Stimulated activated memory B cell treated with anti-CD40 and anti-IgM and Interleukin-4, amounts not matched to agents 10 μg/mL and 1 μg/mL and 100 μg/mL, for 72 hours (primary cell): ENCODE results near the gene ARID1B.
"Not testable (repeated sequence)": the region's sequence is repeated elsewhere in the genome, so short reads cannot be mapped to it uniquely, and the experiment has no call there.

Experiments
- ATAC-seq: fragments of 150-1000 bp; cut with Tn5 transposase; 2 replicates; pipeline ENCODE4 v1.10.0; 2021
- H3K27ac Mint-ChIP-seq: one replicate; pipeline ENCODE4 v1.8.0; 2022; ENCODE audit warnings: mild to moderate bottlenecking, mixed read lengths
- H3K27me3 Mint-ChIP-seq: one replicate; pipeline ENCODE4 v1.8.0; 2022; ENCODE audit warnings: mixed read lengths
- H3K36me3 Mint-ChIP-seq: one replicate; pipeline ENCODE4 v1.8.0; 2022; ENCODE audit warnings: mixed read lengths
- H3K4me1 Mint-ChIP-seq: one replicate; pipeline ENCODE4 v1.8.0; 2022; ENCODE audit warnings: mixed read lengths
- H3K4me3 Mint-ChIP-seq: one replicate; pipeline ENCODE4 v1.8.0; 2022; ENCODE audit warnings: mild to moderate bottlenecking, moderate library complexity, mixed read lengths
- H3K9me3 Mint-ChIP-seq: one replicate; pipeline ENCODE4 v1.8.0; 2022; ENCODE audit warnings: mixed read lengths

The ARID1B gene

GRCh38 chr6:156942266-156942665, 165.1 kb downstream of the ARID1B start:
- Mint-ChIP-seq H3K27me3 (no peaks in the 10 kb centered on the region), H3K27ac (no peak overlapping the region)

GRCh38 chr6:156943166-156943565, 166.0 kb downstream of the ARID1B start:
- Mint-ChIP-seq H3K36me3 (peaks cover 7% of the 10 kb centered on the region), H3K27me3 (no peaks in the 10 kb centered on the region), H3K9me3 (no peaks in the 10 kb centered on the region), H3K4me1 (peaks cover 74% of the 10 kb centered on the region), H3K4me3 (no peak overlapping the region), H3K27ac (no peak overlapping the region)
- no peak for ATAC-seq

More at GRCh38 chr6:156942266-156942665, 165.1 kb downstream of the ARID1B start:
- ATAC-seq = no peak
- no peaks in the 10 kb centered on the region for H3K9me3 Mint-ChIP-seq
- H3K36me3 Mint-ChIP-seq = peaks cover 7% of the 10 kb centered on the region
- H3K4me1 Mint-ChIP-seq = peaks cover 80% of the 10 kb centered on the region
- H3K4me3 Mint-ChIP-seq = no peak overlapping the region

- no peak for ATAC-seq
- H3K4me1 Mint-ChIP-seq = peaks cover 69% of the 10 kb centered on the region
- peaks cover 7% of the 10 kb centered on the region for H3K36me3 Mint-ChIP-seq
- no peak overlapping the region for H3K4me3 Mint-ChIP-seq
- H3K27ac Mint-ChIP-seq = no peak overlapping the region
- no peaks in the 10 kb centered on the region for H3K27me3 Mint-ChIP-seq
- H3K9me3 Mint-ChIP-seq = no peaks in the 10 kb centered on the region
Measured at GRCh38 chr6:156943816-156944215, 166.6 kb downstream of the ARID1B start.

GRCh38 chr6:156944412-156944811, 167.2 kb downstream of the ARID1B start:
- H3K4me1 Mint-ChIP-seq = peaks cover 70% of the 10 kb centered on the region

GRCh38 chr6:156945789-156946172, 168.6 kb downstream of the ARID1B start:
- not testable (repeated sequence) for H3K27me3 Mint-ChIP-seq, H3K9me3 Mint-ChIP-seq, H3K27ac Mint-ChIP-seq, ATAC-seq, H3K36me3 Mint-ChIP-seq, H3K4me3 Mint-ChIP-seq
- H3K4me1 Mint-ChIP-seq = peaks cover 64% of the 10 kb centered on the region

More at GRCh38 chr6:156944412-156944811, 167.2 kb downstream of the ARID1B start:
- no peak for ATAC-seq
- peaks cover 7% of the 10 kb centered on the region for H3K36me3 Mint-ChIP-seq
- no peak overlapping the region for H3K4me3 Mint-ChIP-seq
- no peak overlapping the region for H3K27ac Mint-ChIP-seq
- no peaks in the 10 kb centered on the region for H3K27me3 Mint-ChIP-seq
- no peaks in the 10 kb centered on the region for H3K9me3 Mint-ChIP-seq

GRCh38 chr6:156946370-156946936, 169.3 kb downstream of the ARID1B start:
- Mint-ChIP-seq H3K9me3 (no peaks in the 10 kb centered on the region), H3K4me1 (peaks cover 58% of the 10 kb centered on the region), H3K36me3 (peaks cover 7% of the 10 kb centered on the region), H3K27ac (no peak overlapping the region), H3K27me3 (no peaks in the 10 kb centered on the region), H3K4me3 (no peak overlapping the region)
- no peak for ATAC-seq

- Mint-ChIP-seq H3K27me3 (no peaks in the 10 kb centered on the region), H3K4me3 (no peak overlapping the region), H3K9me3 (no peaks in the 10 kb centered on the region), H3K36me3 (peaks cover 7% of the 10 kb centered on the region), H3K27ac (no peak overlapping the region), H3K4me1 (peaks cover 55% of the 10 kb centered on the region)
- ATAC-seq = no peak
Measured at GRCh38 chr6:156948277-156948676, 171.1 kb downstream of the ARID1B start.

- Mint-ChIP-seq H3K36me3 (peaks cover 7% of the 10 kb centered on the region), H3K9me3 (no peaks in the 10 kb centered on the region), H3K4me1 (peaks cover 59% of the 10 kb centered on the region), H3K4me3 (no peak overlapping the region), H3K27ac (no peak overlapping the region), H3K27me3 (no peaks in the 10 kb centered on the region)
- ATAC-seq = no peak
Measured at GRCh38 chr6:156948807-156949206, 171.6 kb downstream of the ARID1B start.

GRCh38 chr6:156949376-156949775, 172.2 kb downstream of the ARID1B start:
- no peaks in the 10 kb centered on the region for H3K9me3 Mint-ChIP-seq
- no peak overlapping the region for H3K4me3 Mint-ChIP-seq
- peaks cover 7% of the 10 kb centered on the region for H3K36me3 Mint-ChIP-seq
- no peaks in the 10 kb centered on the region for H3K27me3 Mint-ChIP-seq
- no peak overlapping the region for H3K27ac Mint-ChIP-seq
- peaks cover 58% of the 10 kb centered on the region for H3K4me1 Mint-ChIP-seq
- no peak for ATAC-seq

GRCh38 chr6:156950084-156950483, 172.9 kb downstream of the ARID1B start:
- Mint-ChIP-seq H3K9me3 (no peaks in the 10 kb centered on the region), H3K36me3 (peaks cover 6% of the 10 kb centered on the region), H3K4me1 (peaks cover 64% of the 10 kb centered on the region), H3K27ac (no peak overlapping the region), H3K27me3 (no peaks in the 10 kb centered on the region), H3K4me3 (no peak overlapping the region)
- no peak for ATAC-seq

- Mint-ChIP-seq H3K36me3 (peaks cover 2% of the 10 kb centered on the region), H3K9me3 (no peaks in the 10 kb centered on the region), H3K27ac (no peak overlapping the region), H3K4me1 (peaks cover 62% of the 10 kb centered on the region), H3K27me3 (no peaks in the 10 kb centered on the region), H3K4me3 (no peak overlapping the region)
- no peak for ATAC-seq
Measured at GRCh38 chr6:156950531-156950930, 173.4 kb downstream of the ARID1B start.

- H3K27ac Mint-ChIP-seq = no peak overlapping the region
- no peaks in the 10 kb centered on the region for H3K27me3 Mint-ChIP-seq
- H3K4me3 Mint-ChIP-seq = no peak overlapping the region
- H3K4me1 Mint-ChIP-seq = peaks cover 63% of the 10 kb centered on the region
- no peaks in the 10 kb centered on the region for H3K9me3 Mint-ChIP-seq
- no peak for ATAC-seq
- no peaks in the 10 kb centered on the region for H3K36me3 Mint-ChIP-seq
Measured at GRCh38 chr6:156952401-156952800, 175.2 kb downstream of the ARID1B start.

- no peak overlapping the region for H3K4me3 Mint-ChIP-seq
- H3K27me3 Mint-ChIP-seq = no peaks in the 10 kb centered on the region
- ATAC-seq = no peak
- peaks cover 68% of the 10 kb centered on the region for H3K4me1 Mint-ChIP-seq
- H3K27ac Mint-ChIP-seq = peak overlapping the region; percentile 48
- peaks cover 4% of the 10 kb centered on the region for H3K36me3 Mint-ChIP-seq
- no peaks in the 10 kb centered on the region for H3K9me3 Mint-ChIP-seq
Measured at GRCh38 chr6:156953127-156953478, 175.9 kb downstream of the ARID1B start.

- H3K9me3 Mint-ChIP-seq = no peaks in the 10 kb centered on the region
- ATAC-seq = no peak
- peaks cover 9% of the 10 kb centered on the region for H3K36me3 Mint-ChIP-seq
- no peaks in the 10 kb centered on the region for H3K27me3 Mint-ChIP-seq
- peak overlapping the region; percentile 48 for H3K27ac Mint-ChIP-seq
- no peak overlapping the region for H3K4me3 Mint-ChIP-seq
- H3K4me1 Mint-ChIP-seq = peaks cover 73% of the 10 kb centered on the region
Measured at GRCh38 chr6:156953479-156954146, 176.4 kb downstream of the ARID1B start.

- no peaks in the 10 kb centered on the region for H3K27me3 Mint-ChIP-seq
- H3K36me3 Mint-ChIP-seq = peaks cover 12% of the 10 kb centered on the region
- no peaks in the 10 kb centered on the region for H3K9me3 Mint-ChIP-seq
- ATAC-seq = no peak
- H3K27ac Mint-ChIP-seq = no peak overlapping the region
- no peak overlapping the region for H3K4me3 Mint-ChIP-seq
- peaks cover 74% of the 10 kb centered on the region for H3K4me1 Mint-ChIP-seq
Measured at GRCh38 chr6:156954191-156954590, 177.0 kb downstream of the ARID1B start.

- Mint-ChIP-seq H3K27ac (no peak overlapping the region), H3K36me3 (peaks cover 12% of the 10 kb centered on the region), H3K4me3 (no peak overlapping the region), H3K27me3 (no peaks in the 10 kb centered on the region), H3K9me3 (no peaks in the 10 kb centered on the region), H3K4me1 (peaks cover 75% of the 10 kb centered on the region)
- no peak for ATAC-seq
Measured at GRCh38 chr6:156954816-156955215, 177.6 kb downstream of the ARID1B start.
